ENCODE data around the gene SYTL2.

The SYTL2 gene

DNA sequence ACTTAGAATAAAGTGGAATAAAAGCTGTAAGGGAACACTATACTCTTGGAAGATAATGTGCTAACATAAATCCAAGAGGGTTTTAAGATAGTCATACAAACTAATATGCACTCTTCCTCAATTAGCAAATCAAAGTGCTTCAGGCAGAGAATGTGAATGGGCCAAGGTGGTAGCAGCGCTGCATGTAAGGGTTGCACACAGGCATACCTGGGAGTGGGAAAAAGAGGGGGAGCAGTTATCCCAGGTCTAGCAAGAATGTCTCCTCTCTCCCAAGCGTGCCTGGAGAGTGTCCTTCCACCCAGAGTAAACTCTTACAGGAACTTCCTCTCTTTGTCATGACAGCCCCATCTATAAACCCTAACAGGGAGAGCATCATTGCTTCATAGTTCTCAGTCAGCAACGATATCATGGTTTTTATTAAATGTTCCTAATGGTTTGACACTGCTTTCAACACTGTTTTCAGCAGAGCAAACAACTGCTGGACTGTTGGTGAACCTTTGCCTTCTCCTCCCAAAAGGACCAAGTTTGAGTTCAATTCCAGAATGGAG lies 61.6 kb downstream of the SYTL2 start:
- H3K27ac ChIP-seq (ENCODE audit: insufficient read depth in 1 of 2, low read depth in 1 of 2, low read length in 2 of 2, poor library complexity in 1 of 2, severe bottlenecking in 2 of 2) = no peak overlapping the region
- DNase-seq = no peak
- ChIA-PET POLR2A (interaction anchor here (0.5 kb wide), 1 partner anchor 79 kb away, joined by 3 read pairs; no protein-coding TSS in a partner anchor), CTCF (interaction anchor here (1.1 to 1.2 kb wide), 2 partner anchors 11 to 13 kb away, joined by 3 to 5 read pairs; no protein-coding TSS in a partner anchor)
- no peaks in the 10 kb centered on the region for H3K36me3 ChIP-seq (ENCODE audit: control insufficient read depth in 4 of 4, insufficient read depth in 4 of 4, low read length in 3 of 4)
- peaks cover 18 to 53% (median 27%) of the 10 kb centered on the region in 4 experiments for H3K4me1 ChIP-seq (ENCODE audit: control extremely low read depth in 1 of 4, control insufficient read depth in 4 of 4, insufficient read depth in 4 of 4, low read length in 3 of 4)
- 92% methylated on average over 3 of the region's 3 CpGs for WGBS (ENCODE audit: insufficient coverage)
- H3K9me3 ChIP-seq (ENCODE audit: control extremely low read depth in 1 of 5, control insufficient read depth in 4 of 5, insufficient read depth in 2 of 5, low read depth in 1 of 5, low read length in 4 of 5) = no peaks in the 10 kb centered on the region
- H3K27me3 ChIP-seq (replicated peaks in 2 of 5; ENCODE audit: control insufficient read depth in 4 of 5, insufficient read depth in 5 of 5, low read length in 4 of 5) = no peaks in the 10 kb centered on the region
- H3K4me3 ChIP-seq (ENCODE audit: control insufficient read depth in 1 of 7, extremely low read depth in 1 of 7, insufficient read depth in 4 of 7, low read depth in 2 of 7, low read length in 6 of 7) = no peak overlapping the region

DNA sequence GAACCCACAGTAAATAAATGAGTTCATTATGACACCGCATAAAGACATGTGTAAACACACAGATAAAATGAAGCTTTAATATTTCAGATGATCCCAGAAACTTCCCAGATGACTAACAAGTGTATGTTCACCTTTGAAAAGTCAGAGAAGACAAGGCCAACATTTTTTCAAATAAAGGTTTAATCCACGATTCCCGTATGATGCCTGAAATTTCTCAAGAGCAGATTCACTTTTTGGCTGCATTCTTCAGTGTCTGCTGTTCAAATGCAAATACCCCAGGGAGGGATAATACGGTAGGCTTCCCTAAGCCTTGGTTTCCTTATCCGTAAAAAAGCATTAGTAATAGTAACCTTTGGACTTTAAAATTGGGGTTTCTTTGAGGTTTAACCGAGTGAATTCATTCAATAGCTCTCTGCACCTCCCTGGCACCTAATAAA lies 62.5 kb downstream of the SYTL2 start:
- no peak for DNase-seq
- 97% methylated on average over 5 of the region's 6 CpGs for WGBS (ENCODE audit: insufficient coverage)
- Histone ChIP-seq H3K27me3 (replicated peaks in 2 of 5; ENCODE audit: control insufficient read depth in 4 of 5, insufficient read depth in 5 of 5, low read length in 4 of 5) (no peaks in the 10 kb centered on the region), H3K36me3 (ENCODE audit: control insufficient read depth in 4 of 4, insufficient read depth in 4 of 4, low read length in 3 of 4) (no peaks in the 10 kb centered on the region), H3K4me1 (ENCODE audit: control extremely low read depth in 1 of 4, control insufficient read depth in 4 of 4, insufficient read depth in 4 of 4, low read length in 3 of 4) (peaks cover 15 to 49% (median 24%) of the 10 kb centered on the region in 4 experiments), H3K4me3 (ENCODE audit: control insufficient read depth in 1 of 7, extremely low read depth in 1 of 7, insufficient read depth in 4 of 7, low read depth in 2 of 7, low read length in 6 of 7) (no peak overlapping the region), H3K27ac (ENCODE audit: insufficient read depth in 1 of 2, low read depth in 1 of 2, low read length in 2 of 2, poor library complexity in 1 of 2, severe bottlenecking in 2 of 2) (no peak overlapping the region), H3K9me3 (ENCODE audit: control extremely low read depth in 1 of 5, control insufficient read depth in 4 of 5, insufficient read depth in 2 of 5, low read depth in 1 of 5, low read length in 4 of 5) (no peaks in the 10 kb centered on the region)
- CTCF ChIA-PET = interaction anchor here (0.7 to 1.3 kb wide), 4 partner anchors 10 to 117 kb away, joined by 3 to 6 read pairs (median 4); no protein-coding TSS in a partner anchor
- POLR2A ChIA-PET = no interaction called here

DNA sequence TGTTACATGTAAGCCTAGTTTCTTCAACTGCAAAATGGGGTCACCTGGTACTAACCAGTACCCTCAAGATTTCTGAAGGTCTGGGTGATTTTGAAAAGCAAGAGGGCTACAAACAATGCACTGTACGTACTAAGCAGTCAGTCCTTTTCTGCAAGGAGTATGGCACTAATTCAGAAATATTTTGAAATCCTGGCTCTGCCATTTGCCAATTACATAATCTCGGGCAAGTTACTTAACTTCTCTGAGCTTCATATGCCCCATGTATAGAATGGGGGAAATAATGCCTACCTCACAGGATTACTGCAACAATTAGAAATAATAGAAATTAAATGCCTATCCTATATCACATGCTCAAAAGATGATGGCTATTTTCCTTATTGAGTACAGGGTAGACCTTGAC lies 64.3 kb downstream of the SYTL2 start:
- H3K4me1 ChIP-seq (ENCODE audit: control extremely low read depth in 1 of 4, control insufficient read depth in 4 of 4, insufficient read depth in 4 of 4, low read length in 3 of 4) = peaks cover 0 to 38% (median 8%) of the 10 kb centered on the region in 4 experiments
- no peaks in the 10 kb centered on the region for H3K36me3 ChIP-seq (ENCODE audit: control insufficient read depth in 4 of 4, insufficient read depth in 4 of 4, low read length in 3 of 4)
- no peak overlapping the region for H3K4me3 ChIP-seq (ENCODE audit: control insufficient read depth in 1 of 7, extremely low read depth in 1 of 7, insufficient read depth in 4 of 7, low read depth in 2 of 7, low read length in 6 of 7)
- H3K27me3 ChIP-seq (replicated peaks in 2 of 5; ENCODE audit: control insufficient read depth in 4 of 5, insufficient read depth in 5 of 5, low read length in 4 of 5) = no peaks in the 10 kb centered on the region
- WGBS (ENCODE audit: insufficient coverage) = 100% methylated on average over 1 of the region's 2 CpGs
- ChIA-PET POLR2A (no interaction called here), CTCF (interaction anchor here (1.3 to 2.1 kb wide), 2 partner anchors 22 to 47 kb away, joined by 3 to 6 read pairs; no protein-coding TSS in a partner anchor)
- no peaks in the 10 kb centered on the region for H3K9me3 ChIP-seq (ENCODE audit: control extremely low read depth in 1 of 5, control insufficient read depth in 4 of 5, insufficient read depth in 2 of 5, low read depth in 1 of 5, low read length in 4 of 5)
- no peak overlapping the region for H3K27ac ChIP-seq (ENCODE audit: insufficient read depth in 1 of 2, low read depth in 1 of 2, low read length in 2 of 2, poor library complexity in 1 of 2, severe bottlenecking in 2 of 2)
- DNase-seq = no peak

DNA sequence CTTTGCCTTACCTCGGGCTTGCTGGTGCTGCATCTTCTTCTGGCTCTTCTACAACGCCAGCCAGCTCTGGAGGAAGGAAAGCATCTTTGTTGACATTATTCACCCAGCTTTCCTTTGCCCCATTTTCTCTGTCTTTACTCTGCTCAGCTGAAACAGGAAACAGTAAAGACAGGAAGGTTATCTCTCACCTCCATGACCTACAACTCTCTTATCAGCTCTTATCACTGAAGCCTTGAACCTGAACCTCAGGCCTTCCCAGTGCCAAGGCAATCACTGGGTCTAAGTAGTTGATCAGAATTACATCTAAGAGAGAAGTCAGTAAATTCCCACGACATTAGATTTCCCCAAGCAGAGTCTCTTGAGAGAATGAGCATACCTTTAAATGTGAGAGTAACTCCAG lies 65.3 kb downstream of the SYTL2 start:
- ChIA-PET CTCF (interaction anchor here (0.8 to 2.1 kb wide), 4 partner anchors 9 to 50 kb away, joined by 3 to 6 read pairs (median 4); no protein-coding TSS in a partner anchor), POLR2A (no interaction called here)
- no peak for DNase-seq
- WGBS (ENCODE audit: insufficient coverage) = 58% methylated on average over 2 of the region's 3 CpGs
- no peaks in the 10 kb centered on the region for H3K36me3 ChIP-seq (ENCODE audit: control insufficient read depth in 4 of 4, insufficient read depth in 4 of 4, low read length in 3 of 4)
- no peaks in the 10 kb centered on the region for H3K27me3 ChIP-seq (replicated peaks in 2 of 5; ENCODE audit: control insufficient read depth in 4 of 5, insufficient read depth in 5 of 5, low read length in 4 of 5)
- H3K27ac ChIP-seq (ENCODE audit: insufficient read depth in 1 of 2, low read depth in 1 of 2, low read length in 2 of 2, poor library complexity in 1 of 2, severe bottlenecking in 2 of 2) = no peak overlapping the region
- no peak overlapping the region for H3K4me3 ChIP-seq (ENCODE audit: control insufficient read depth in 1 of 7, extremely low read depth in 1 of 7, insufficient read depth in 4 of 7, low read depth in 2 of 7, low read length in 6 of 7)
- no peaks in the 10 kb centered on the region for H3K9me3 ChIP-seq (ENCODE audit: control extremely low read depth in 1 of 5, control insufficient read depth in 4 of 5, insufficient read depth in 2 of 5, low read depth in 1 of 5, low read length in 4 of 5)
- H3K4me1 ChIP-seq (ENCODE audit: control extremely low read depth in 1 of 4, control insufficient read depth in 4 of 4, insufficient read depth in 4 of 4, low read length in 3 of 4) = peaks cover 2 to 38% (median 9%) of the 10 kb centered on the region in 4 experiments

DNA sequence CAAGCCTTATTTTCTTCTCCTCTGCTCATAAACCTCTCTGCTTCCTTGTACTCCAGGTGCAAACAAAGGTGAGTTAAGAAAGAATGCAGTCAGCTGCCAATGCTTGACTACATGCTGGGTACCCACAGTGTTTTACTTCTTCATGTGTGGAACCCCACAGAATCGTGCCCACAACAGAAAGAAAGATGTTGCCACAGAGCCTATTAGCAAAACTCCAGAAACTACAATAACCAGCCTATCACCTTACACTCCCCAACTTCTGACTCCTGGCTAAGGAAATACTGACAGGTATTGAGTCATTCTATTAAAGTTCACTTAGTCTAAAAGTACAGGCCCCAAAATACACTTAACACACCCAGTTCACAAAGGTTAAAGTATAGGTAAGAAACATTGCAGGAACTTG lies 68.1 kb downstream of the SYTL2 start:
- no peak for DNase-seq
- 100% methylated on average over 1 of the region's 1 CpG for WGBS (ENCODE audit: insufficient coverage)
- Histone ChIP-seq H3K36me3 (ENCODE audit: control insufficient read depth in 4 of 4, insufficient read depth in 4 of 4, low read length in 3 of 4) (no peaks in the 10 kb centered on the region), H3K9me3 (ENCODE audit: control extremely low read depth in 1 of 5, control insufficient read depth in 4 of 5, insufficient read depth in 2 of 5, low read depth in 1 of 5, low read length in 4 of 5) (no peaks in the 10 kb centered on the region), H3K27ac (ENCODE audit: insufficient read depth in 1 of 2, low read depth in 1 of 2, low read length in 2 of 2, poor library complexity in 1 of 2, severe bottlenecking in 2 of 2) (no peak overlapping the region), H3K4me1 (ENCODE audit: control extremely low read depth in 1 of 4, control insufficient read depth in 4 of 4, insufficient read depth in 4 of 4, low read length in 3 of 4) (peaks cover 7 to 40% (median 15%) of the 10 kb centered on the region in 4 experiments), H3K27me3 (replicated peaks in 2 of 5; ENCODE audit: control insufficient read depth in 4 of 5, insufficient read depth in 5 of 5, low read length in 4 of 5) (no peaks in the 10 kb centered on the region), H3K4me3 (ENCODE audit: control insufficient read depth in 1 of 7, extremely low read depth in 1 of 7, insufficient read depth in 4 of 7, low read depth in 2 of 7, low read length in 6 of 7) (no peak overlapping the region)
- POLR2A ChIA-PET = no interaction called here
- CTCF ChIA-PET = no interaction called here

DNA sequence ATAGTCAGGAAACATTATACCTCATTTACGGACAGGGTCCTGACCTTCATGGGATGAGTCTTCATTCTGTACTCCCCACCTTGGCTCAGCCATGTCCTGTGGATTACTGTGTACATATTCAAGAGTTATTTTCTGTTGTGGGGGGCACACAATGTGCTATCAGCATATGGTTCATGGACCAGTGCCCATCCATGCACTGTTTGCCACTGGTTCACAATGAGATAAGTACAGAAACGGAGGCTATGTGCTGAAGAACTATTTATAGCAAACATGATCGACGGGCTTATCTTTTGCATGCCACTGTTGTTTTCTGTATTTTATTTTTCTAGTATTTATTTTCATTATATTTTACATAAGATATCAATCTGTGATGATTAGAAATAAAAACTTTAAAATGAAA lies 68.6 kb downstream of the SYTL2 start:
- H3K9me3 ChIP-seq (ENCODE audit: control extremely low read depth in 1 of 5, control insufficient read depth in 4 of 5, insufficient read depth in 2 of 5, low read depth in 1 of 5, low read length in 4 of 5) = no peaks in the 10 kb centered on the region
- no peaks in the 10 kb centered on the region for H3K36me3 ChIP-seq (ENCODE audit: control insufficient read depth in 4 of 4, insufficient read depth in 4 of 4, low read length in 3 of 4)
- CTCF ChIA-PET = interaction anchor here (1.7 kb wide), 1 partner anchor 82 kb away, joined by 4 read pairs; no protein-coding TSS in a partner anchor
- no peak overlapping the region for H3K27ac ChIP-seq (ENCODE audit: insufficient read depth in 1 of 2, low read depth in 1 of 2, low read length in 2 of 2, poor library complexity in 1 of 2, severe bottlenecking in 2 of 2)
- H3K27me3 ChIP-seq (replicated peaks in 2 of 5; ENCODE audit: control insufficient read depth in 4 of 5, insufficient read depth in 5 of 5, low read length in 4 of 5) = no peaks in the 10 kb centered on the region
- H3K4me1 ChIP-seq (ENCODE audit: control extremely low read depth in 1 of 4, control insufficient read depth in 4 of 4, insufficient read depth in 4 of 4, low read length in 3 of 4) = peaks cover 13 to 45% (median 19%) of the 10 kb centered on the region in 4 experiments
- WGBS (ENCODE audit: insufficient coverage) = 100% methylated on average over 1 of the region's 4 CpGs
- DNase-seq = no peak
- H3K4me3 ChIP-seq (ENCODE audit: control insufficient read depth in 1 of 7, extremely low read depth in 1 of 7, insufficient read depth in 4 of 7, low read depth in 2 of 7, low read length in 6 of 7) = no peak overlapping the region
- POLR2A ChIA-PET = no interaction called here

Measured in common myeloid progenitor, CD34-positive (primary cell).